RWPE1 (cell line): ENCODE measurements around the gene SPOUT1.
"Not testable (repeated sequence)": the region's sequence is repeated elsewhere in the genome, so short reads cannot be mapped to it uniquely, and the experiment has no call there.

Experiments
- CTCF ChIA-PET: fragments of 350-600 bp; sonication (Branson Sonifier 250); formaldehyde crosslinking; extraction: SDS; loops from one replicate; lab custom pipeline; 2021; lab: Yijun Ruan, JAX
- POLR2A ChIA-PET: fragments of 400-600 bp; formaldehyde crosslinking; extraction: SDS; loops from one replicate; lab custom pipeline; 2020; ENCODE audit warnings: antibody characterized with exemption; ENCODE audit not compliant: low non-redundant PET; lab: Yijun Ruan, JAX
- DNase-seq: peaks from one replicate; pipeline ENCODE4 v3.0.0; 2012; ENCODE audit warnings: low spot score
- H3K27ac ChIP-seq: fragments of 450-650 bp; 2 replicates; pipeline ENCODE4 v1.5.1; 2017
- CTCF ChIP-seq: fragments of 450-650 bp; conservative IDR thresholded peaks from 2 replicates; pipeline ENCODE4 v1.5.1; 2017; ENCODE audit warnings: low read depth, mild to moderate bottlenecking

Gene SPOUT1

DNA sequence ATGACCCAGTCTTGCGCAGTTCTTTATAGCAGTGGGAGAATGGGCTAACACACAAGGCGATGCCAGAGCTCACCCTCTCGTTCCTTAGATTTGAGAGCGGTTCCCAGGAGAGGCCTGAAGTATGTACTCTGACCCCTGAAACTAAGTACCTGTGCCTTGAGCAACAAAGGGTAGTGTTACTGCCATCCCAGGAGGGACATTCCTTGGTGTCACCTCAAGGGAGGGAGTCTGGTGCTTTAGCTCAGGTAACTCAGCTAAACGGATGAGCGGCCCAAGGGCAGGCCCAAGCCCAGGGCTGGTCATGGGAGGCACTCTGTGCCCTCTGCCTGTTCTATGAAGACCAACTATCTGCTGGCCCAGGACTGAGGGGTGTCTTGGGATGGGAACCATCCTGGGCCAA lies 31.9 kb upstream of the SPOUT1 start:
- CTCF ChIA-PET = interaction anchor here (0.6 to 2.8 kb wide), 7 partner anchors 8 to 67 kb away, joined by 3 to 26 read pairs (median 6); partner anchors contain the start of gene ENDOG
- POLR2A ChIA-PET = interaction anchor here (0.6 kb wide), 1 partner anchor 16 kb away, joined by 3 read pairs; no protein-coding TSS in a partner anchor
- H3K27ac ChIP-seq = no peak overlapping the region; the same call in 1 of the 2 replicates
- DNase-seq = no peak
- TF ChIP-seq CTCF = no peak

- ChIA-PET CTCF (interaction anchor here (1.2 to 2.8 kb wide), 4 partner anchors 9 to 68 kb away, joined by 3 to 26 read pairs (median 8); partner anchors contain the start of gene ENDOG), POLR2A (no interaction called here)
- H3K27ac ChIP-seq = no peak overlapping the region
- TF ChIP-seq CTCF = no peak
- no peak for DNase-seq
Measured at GRCh38 chr9:128860937-128861336, 31.3 kb upstream of the SPOUT1 start.

DNA sequence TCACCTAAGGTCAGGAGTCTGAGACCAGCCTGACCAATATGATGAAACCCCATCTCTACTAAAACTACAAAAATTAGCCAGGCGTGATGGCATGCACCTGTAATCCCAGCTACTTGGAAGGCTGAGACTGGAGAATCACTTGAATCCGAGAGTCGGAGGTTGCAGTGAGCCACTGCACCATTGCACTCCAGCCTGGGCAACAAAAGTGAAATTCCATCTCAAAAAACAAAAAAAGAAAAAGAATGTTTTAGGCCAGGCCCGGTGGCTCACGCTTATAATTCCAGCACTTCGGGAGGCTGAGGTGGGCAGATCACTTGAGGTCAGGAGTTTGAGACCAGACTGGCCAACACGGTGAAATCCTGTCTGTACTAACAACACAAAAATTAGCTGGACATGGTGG lies 28.9 kb upstream of the SPOUT1 start:
- H3K27ac ChIP-seq, DNase-seq, POLR2A ChIA-PET: not testable (repeated sequence)
- CTCF ChIA-PET = interaction anchor here (1.2 kb wide), 1 partner anchor 70 kb away, joined by 5 read pairs; no protein-coding TSS in a partner anchor

DNA sequence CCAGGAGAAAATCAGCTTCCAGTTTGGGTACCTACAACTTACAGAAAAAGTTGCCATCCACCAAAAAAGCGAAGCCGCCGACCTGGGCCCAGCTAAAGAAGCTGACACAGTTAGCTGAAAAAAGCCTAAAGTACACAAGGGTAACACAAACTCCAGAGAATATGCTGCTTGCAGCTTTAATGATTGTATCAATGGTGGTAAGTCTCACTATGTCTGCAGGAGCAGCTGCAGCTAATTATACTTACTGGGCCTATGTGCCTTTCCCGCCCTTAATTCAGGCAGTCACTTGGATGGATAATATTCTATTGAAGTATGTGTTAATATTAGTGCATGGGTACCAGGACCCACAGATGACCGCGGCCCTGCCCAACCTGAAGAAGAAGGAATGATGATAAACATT lies 24.9 kb upstream of the SPOUT1 start:
- H3K27ac ChIP-seq, DNase-seq, CTCF ChIA-PET, POLR2A ChIA-PET: not testable (repeated sequence)

GRCh38 chr9:128852646-128853045 lies 23.1 kb upstream of the SPOUT1 start:
- CTCF ChIA-PET = interaction anchor here (0.6 to 1.5 kb wide), 7 partner anchors 9 to 124 kb away, joined by 3 to 12 read pairs (median 4); no protein-coding TSS in a partner anchor
- DNase-seq, POLR2A ChIA-PET, H3K27ac ChIP-seq: not testable (repeated sequence)

DNA sequence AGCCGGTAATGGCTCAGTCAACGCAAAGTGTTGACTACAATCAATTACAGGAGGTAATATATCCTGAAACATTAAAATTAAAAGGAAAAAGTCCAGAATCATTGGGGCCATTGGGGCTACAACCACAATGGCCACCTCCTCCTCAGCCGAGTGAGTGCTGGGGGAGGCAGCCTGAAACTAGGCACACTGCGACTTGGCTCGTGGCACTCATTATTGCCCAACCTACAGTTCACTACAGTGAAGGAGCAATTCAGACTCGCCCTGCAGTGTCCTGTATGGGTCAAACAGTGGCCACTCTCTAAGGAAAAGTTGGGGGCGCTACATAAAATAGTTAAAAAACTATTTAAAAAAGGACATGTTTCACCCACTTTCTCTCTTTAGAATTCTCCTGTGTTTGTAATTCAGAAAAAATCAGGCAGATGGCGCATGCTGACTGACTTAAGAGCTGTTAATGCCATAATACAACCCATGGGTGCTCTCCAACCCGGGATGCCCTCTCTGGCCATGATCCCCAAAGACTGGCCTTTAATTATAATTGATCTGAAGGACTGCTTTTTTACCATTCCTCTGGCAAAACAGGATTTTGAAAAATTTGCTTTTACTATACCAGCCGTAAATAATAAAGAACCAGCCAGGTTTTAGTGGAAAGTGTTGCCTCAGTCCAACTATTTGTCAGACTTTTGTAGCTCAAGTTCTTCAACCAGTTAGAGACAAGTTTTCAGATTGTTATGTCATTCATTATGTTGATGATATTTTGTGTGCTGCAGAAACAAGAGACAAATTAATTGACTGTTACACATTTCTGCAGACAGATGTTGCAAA lies 22.4 kb upstream of the SPOUT1 start:
- DNase-seq, POLR2A ChIA-PET: not testable (repeated sequence)

DNA sequence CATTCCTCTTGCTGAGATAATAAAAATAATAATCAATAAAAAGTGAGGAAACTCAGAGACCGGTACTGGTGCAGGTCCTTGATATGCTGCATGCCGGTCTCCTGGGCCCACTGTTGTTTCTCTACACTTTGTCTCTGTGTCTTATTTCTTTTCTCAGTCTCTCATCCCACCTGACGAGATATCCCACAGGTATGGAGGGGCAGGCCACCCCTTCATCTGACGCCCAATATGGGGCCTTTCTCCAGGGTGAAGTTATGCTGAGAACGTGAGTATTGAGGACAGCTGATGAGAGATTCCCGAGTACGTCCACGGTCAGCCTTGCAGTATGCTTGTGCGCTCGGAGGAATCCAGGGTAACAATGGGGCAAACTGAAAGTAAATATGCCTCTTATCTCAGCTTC lies 21.4 kb upstream of the SPOUT1 start:
- CTCF ChIA-PET = interaction anchor here (1.5 kb wide), 1 partner anchor 75 kb away, joined by 5 read pairs; no protein-coding TSS in a partner anchor
- H3K27ac ChIP-seq, POLR2A ChIA-PET: not testable (repeated sequence)

More for the DNA sequence above, 22.4 kb upstream of the SPOUT1 start:
- H3K27ac ChIP-seq = not testable (repeated sequence)
- peak; percentile 88 for TF ChIP-seq CTCF
- CTCF ChIA-PET = interaction anchor here (0.6 to 1.5 kb wide), 8 partner anchors 10 to 124 kb away, joined by 3 to 12 read pairs (median 4); no protein-coding TSS in a partner anchor

DNA sequence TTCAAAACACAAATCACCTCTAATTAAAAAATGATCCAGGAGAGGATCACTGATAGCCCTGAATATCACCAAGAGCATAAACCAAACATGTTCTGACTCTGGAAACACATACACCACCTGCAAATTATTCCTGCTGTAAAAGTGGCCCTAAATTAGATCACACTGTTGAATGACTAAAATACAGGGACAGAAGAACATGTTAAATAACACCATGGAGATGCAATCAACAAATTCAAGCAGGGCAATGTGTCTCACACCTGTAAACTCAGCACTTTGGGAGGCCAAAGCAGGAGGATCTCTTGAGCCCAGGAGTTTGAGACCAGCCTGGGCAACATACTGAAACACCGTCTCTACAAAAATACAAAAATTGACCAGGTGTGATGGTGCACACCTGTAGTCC lies 18.2 kb upstream of the SPOUT1 start:
- ChIA-PET POLR2A (no interaction called here), CTCF (no interaction called here)
- DNase-seq = no peak
- H3K27ac ChIP-seq = no peak overlapping the region
- no peak for TF ChIP-seq CTCF

More for the DNA sequence above, 21.4 kb upstream of the SPOUT1 start:
- DNase-seq = not testable (repeated sequence)
